GM21515 (cell line): Measurements from ENCODE around the gene UBTD2.
"Not testable (repeated sequence)": the region's sequence is repeated elsewhere in the genome, so short reads cannot be mapped to it uniquely, and the experiment has no call there.

Source experiments
- ATAC-seq: cut with Tn5 transposase; IDR thresholded peaks from one replicate; pipeline ENCODE4 v1.9.1; 2021; ENCODE audit not compliant: unreplicated experiment

Gene UBTD2, protein sequence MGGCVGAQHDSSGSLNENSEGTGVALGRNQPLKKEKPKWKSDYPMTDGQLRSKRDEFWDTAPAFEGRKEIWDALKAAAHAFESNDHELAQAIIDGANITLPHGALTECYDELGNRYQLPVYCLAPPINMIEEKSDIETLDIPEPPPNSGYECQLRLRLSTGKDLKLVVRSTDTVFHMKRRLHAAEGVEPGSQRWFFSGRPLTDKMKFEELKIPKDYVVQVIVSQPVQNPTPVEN

DNA sequence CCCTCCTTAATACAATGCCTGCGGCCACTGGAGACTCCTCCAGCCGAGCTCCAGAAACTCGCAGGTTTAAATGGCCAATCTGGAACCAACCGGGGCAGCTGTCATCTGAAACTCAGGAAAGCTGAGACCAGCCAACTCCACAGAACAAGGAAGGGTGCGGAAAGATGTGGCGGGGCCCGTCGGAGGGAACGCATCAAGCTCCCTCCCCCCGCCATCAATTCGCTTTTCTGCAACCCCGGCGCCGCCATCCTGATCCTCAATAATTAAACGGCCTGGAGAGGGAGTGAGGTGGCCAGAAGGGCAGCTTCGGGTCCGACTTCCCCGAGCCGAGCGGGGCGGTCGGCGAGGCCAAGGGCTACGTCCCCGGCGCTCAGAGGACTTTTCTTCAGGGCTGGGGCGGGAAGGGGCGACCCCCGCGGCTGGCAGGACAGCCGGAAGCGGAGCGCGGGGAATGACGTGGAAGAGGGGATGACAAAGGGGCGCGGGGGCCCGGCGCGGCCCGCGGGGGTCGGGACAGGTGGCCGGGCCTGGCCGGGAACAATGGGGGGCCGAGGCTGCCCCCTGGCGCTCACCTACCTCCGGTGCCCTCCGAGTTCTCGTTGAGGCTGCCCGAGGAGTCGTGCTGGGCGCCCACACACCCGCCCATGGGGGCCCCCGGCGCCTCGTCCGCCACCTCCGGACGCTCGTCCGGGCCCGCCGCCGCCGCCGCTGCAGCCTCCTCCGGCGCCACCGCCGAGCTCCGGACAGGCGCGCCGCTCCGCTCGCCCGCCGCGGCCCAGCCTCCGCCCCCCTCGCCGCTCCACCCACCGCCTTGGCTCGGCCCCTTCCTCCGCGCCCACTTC lies at the start of gene UBTD2:
Gene UBTD2 (minus strand): TSS at position 745 of the 842 bp plus-strand sequence. CDS start 99 bp downstream, at position 646.
- ATAC-seq, result peak; percentile 86

DNA sequence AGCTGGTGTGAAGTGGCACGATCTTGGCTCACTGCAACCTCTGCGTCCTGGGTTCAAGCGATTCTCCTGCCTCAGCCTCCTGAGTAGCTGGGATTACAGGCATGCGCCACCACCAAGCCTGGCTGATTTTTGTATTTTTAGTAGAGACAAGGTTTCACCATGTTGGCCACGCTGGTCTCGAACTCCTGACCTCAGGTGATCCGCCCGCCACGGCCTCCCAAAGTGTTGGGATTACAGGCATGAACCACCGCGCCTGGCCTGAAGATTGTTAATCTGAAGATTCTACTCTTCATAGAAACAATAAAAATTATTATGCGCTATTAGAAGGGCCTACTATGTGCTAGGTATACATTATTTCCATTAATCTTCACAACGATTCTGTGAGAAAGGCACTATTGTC lies 43.3 kb upstream of the UBTD2 start:
- ATAC-seq, result not testable (repeated sequence)

- no peak for ATAC-seq
Measured at GRCh38 chr5:172325452-172325851, 41.9 kb upstream of the UBTD2 start.

DNA sequence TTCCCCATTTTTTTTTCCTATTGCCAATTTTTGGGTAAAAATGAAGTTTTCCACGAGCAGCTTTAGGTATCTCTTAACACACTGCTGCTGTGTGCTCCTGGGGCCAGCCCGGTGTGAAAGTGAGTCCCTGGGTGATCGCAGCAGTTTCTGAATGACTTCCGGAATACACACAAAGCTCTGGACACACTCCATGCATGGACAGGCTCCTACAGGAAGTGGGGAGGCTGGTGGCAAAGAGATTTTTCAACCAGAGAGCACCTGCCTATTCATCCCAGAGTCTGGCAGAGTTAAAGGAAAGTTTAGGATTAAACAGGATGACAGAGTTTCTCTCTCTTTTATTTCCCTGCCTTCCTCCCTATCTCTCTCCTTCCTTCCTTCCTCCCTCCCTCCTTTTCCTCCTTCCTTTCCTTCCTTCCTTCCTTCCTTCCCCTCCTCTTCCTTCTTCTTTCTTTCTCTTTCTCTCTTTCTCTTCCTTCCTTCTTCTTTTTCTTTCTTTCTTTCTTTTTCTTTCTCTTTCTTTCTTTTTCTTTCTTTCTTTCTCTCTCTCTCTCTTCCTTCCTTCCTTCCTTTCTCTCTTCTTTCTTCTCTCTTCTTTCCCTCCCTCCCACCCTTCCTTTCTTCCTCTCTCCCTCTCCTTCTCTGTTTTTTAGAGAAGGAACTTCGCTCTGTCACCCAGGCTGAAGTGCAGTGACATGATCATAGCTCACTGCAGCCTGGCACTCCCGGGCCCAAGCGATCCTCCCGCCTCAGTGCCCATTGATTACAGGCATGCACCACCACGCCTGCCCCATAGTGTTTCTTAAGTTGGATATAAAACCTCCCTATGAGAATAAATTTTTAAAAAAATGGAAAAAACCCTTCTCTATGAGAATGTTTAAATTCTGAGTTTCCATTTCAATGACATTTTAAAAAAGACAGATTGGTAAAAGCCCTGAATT lies 38.7 kb upstream of the UBTD2 start:
- ATAC-seq, result no peak

DNA sequence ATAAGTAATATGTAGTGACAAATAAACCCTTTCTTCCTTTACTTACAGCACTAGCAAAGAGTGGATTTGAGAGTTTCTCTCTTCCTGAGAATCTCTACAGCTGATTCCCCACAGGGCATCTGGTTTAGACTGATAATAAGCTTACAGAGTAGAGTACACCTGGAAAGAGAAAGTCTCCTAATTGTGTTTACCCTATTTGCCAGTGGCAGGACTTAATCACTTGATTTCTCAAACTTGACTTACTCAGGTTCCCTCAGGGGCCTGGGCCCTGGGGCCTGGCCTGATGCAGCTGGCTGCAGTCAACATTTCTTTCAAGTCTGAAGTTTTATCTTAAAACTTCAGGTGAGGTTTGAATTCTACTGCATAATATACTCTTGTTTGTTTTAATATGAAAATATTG lies 38.0 kb upstream of the UBTD2 start:
- no peak for ATAC-seq

- no peak for ATAC-seq
Measured at GRCh38 chr5:172319708-172320441, 36.3 kb upstream of the UBTD2 start.

DNA sequence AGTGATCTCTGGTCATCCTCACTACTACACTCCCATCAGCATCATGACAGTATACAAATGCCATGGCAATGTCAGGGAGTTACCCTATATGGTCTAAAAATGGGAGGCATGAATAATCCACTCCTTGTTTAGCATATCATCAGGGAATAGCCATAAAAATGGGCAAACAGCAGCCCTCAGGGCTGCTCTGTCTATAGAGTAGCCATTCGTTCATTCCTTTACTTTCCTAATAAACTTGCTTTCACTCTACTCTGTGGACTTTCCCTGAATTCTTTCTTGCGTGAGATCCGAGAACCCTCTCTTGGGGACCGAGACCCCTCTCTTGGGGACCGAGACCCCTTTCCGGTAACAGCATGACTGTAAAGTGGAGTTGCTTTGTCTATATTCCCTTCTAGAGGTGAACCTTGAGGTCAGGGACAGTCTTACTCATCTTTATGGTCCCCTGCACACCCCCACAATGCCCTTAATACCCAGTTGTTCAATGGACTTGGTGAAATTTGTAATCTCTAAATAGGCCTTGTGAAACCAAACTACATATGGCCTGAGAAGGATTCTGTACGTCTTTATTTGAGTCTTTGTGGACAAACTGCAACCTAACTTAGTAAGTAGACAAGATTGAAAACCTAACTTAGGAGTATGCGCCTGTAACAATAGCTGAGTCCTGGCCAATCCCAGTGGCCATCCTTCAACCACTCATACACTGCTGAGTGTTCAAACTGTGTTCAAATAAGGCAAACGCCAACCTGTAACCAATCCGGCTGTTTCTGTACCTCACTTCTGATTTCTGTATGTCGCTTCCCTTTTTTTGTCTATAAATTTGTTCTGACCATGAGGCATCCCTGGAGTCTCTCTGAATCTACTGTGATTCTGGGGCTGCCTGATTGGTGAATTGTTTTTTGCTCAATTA lies 32.3 kb upstream of the UBTD2 start:
- ATAC-seq, result no peak

DNA sequence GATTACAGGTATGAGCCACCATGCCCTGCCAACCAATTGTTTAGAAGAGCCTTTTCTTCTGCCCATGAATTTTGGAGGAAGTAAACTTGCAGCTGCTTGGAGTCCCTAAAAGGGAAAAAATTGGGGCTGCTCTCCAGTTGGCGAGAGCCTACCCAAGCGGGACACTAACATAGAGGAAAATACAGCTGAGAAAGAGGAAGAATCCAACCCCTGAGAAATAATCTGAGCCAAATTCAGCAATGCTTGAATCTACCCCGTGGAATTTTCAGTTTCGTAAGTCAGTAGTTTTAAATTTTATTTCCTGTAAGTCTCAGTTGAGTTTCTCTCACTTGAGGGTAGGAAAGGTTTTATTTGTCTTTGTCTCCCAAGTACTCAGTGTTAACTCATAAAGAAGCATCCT lies 30.4 kb upstream of the UBTD2 start:
- no peak for ATAC-seq

DNA sequence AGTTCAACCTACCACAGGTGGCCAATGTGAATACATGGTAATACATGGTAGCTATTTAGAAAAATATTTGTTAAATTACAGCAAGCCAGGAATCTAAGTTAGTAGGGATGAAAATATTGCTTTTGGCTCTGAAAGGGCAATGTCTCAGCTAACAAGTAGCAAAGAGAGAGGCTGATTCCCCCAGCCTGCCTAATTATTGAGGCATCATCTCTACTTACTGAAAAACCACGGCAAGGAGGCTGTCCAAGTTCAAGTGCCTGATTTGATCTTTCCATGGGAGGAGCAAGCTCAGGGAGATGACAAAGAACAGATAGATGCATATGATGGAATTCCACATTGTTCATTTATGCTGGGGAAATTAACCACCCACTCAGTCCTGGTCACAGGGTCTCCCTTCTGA lies 28.7 kb upstream of the UBTD2 start:
- no peak for ATAC-seq

DNA sequence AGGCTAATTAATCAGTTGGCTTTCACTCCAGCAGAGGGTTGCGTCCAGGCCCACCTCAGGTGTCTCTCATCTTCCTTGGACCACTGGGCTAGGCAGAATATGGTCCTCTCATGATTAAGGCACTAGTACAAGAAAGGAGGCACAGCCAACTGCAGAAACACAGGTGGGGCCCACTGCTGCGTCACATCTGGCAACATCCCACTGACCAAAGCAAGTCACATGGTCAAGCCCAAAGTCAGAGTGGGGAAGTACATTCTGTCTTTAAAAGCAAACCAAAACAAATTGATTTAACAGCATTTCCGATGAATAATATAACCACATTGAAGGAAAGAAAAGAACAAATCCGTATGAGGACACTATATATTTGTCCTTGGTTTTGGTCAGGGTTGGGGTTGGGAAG lies 28.0 kb upstream of the UBTD2 start:
- ATAC-seq, result no peak

DNA sequence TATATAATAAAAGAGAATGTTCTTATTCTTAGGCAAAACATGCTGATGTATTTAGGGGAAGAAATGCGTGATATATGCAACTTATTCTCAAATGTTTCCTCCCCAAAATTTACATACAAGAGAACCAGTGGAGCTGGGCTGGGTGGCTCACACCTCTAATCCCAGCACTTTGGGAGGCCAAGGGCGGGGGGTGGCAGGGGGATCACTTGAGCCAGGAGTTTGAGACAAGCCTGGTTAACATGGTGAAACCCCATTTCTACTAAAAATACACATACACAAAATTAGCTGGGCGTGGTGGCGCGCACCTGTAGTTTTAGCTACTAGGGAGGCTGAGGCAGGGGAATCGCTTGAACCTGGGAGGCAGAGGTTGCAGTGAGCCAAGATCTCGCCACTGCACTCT lies 27.5 kb upstream of the UBTD2 start:
- ATAC-seq, result no peak

GRCh38 chr5:172305380-172305779 lies 21.8 kb upstream of the UBTD2 start:
- no peak for ATAC-seq

DNA sequence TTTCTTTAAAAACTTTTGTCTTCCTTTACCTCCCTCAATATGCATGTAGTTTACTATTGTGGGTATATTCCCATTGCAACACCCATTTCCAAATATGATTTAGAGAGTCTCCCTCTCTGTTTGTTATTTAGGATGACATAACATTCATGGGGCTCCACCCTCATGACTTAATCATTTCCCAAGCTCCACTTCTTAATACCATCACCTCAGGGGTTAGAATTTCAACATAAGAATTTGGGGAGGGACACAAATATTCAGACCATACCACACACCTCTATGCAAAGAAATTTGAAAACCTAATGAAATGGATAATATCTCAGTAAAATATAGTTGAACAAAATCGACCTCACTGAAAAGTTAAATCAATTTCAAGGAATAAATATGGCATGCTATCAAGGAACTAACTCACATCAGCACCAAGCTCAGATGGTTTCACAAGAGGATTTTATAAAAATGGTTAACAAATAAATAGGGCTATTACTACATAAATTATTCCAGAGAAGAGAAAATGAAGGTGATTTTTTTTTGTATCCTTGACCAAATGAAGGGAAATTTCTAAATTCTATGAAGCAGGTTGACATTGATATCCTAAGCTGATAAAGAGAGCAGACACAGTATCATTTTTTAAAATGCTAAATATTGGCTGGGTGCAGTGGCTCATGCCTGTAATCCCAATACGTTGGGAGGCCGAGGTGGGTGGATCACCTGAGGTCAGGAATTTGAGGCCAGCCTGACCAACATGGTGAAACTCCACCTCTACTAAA lies 20.2 kb upstream of the UBTD2 start:
- ATAC-seq, result no peak

- ATAC-seq, result no peak
Measured at GRCh38 chr5:172303162-172303561, 19.6 kb upstream of the UBTD2 start.

DNA sequence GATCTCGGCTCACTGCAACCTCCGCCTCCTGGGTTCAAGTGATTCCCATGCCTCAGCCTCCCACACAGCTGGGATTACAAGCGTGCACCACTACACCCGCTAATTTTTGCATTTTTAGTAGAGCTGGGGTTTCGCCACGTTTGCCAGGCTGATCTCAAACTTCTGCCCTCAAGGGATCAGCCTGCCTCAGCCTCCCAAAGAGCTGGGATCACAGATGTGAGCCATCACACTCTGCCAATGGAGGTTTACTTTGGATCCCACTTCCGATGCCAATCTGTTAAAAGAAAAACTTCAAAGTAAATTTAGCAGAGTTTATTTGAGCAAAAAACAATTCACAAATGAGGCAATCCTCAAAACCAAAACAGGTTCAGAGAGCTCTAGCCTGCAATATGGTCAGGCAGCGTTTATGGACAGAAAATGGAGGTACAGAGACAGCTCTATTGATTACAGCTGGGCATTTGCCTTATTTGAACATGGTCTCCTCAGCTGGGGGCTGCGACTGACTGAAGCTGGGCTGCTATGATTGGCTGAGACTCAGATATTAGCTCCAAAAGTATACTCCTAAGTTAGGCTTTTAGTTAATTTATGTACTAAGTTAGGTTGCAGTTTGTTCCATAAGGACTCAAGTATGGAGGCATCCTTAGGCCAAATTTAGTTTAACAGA lies 18.6 kb upstream of the UBTD2 start:
- ATAC-seq, result no peak

GRCh38 chr5:172299916-172300439 lies 16.4 kb upstream of the UBTD2 start:
- no peak for ATAC-seq

DNA sequence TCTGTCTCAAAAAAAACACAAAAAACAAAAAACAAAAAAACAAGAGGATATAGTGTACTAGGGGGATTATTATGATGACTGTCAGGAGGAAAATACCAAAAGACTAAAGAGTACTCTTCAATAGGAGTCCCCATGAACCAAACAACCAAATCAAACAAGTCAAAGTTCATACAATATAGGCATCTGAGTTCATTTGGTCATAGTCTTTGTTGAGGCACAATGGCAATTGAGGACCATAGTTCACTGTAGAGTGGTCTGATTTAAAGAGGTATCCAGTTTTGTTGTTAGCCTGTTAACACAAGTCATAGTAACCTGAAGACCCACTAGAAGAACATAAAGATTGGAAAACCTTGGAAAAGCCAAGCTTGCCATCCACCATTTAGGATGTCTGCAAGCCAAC lies 11.3 kb upstream of the UBTD2 start:
- ATAC-seq, result no peak

DNA sequence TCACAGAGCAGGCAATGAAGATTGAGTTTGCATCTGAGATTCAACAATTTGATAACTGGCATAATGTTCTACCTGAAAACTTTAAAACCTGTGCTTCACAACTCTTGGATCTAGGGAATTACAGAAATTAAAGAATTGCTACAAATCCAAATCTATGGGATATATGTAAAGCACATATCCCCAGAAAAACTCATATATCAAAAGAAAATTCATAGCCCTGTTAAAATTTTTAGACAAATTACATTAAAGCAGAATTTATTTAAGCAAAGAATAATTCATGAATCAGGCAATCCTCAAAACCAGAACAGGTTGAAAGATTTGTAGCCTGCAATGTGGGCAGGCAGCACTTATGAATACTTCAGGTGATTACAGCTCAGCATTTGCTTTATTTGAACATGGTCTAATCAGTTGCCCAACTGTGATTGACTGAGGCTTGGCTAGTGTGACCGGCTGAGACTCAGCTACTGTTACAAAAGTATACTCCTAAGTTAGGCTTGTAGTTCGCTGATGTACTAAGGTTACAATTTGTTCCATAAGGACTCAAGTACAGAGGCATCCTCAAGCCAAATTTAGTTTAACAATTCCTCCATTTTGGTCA lies 10.3 kb upstream of the UBTD2 start:
- ATAC-seq, result no peak
